T-helper 2 cell treated with Interferon-gamma antibody and Interleukin-4, amounts not matched to agents 100 ng/mL and 5 ng/mL, for 36 hours (primary cell): Measurements from ENCODE around the gene PAK4. TPM values are rescaled to one million over a fixed set of nuclear protein-coding genes. Genes with fewer than 3 reads are reported as not detected.
"Not testable (repeated sequence)": the region's sequence is repeated elsewhere in the genome, so short reads cannot be mapped to it uniquely, and the experiment has no call there.

ENCODE experiments used
- intact Hi-C: fragments of 100-400 bp; cut with micrococcal nuclease; formaldehyde crosslinking; loops from one replicate; pipeline ENCODE4 v1.15.1; 2023
- total RNA-seq: library from RNA; stranded (reverse); gene quantifications from 2 replicates; pipeline ENCODE4 v1.2.3, GENCODE V29; 2022

PAK4 gene
- total RNA-seq, 1 donor from 2014 or later = 16.3 TPM

DNA sequence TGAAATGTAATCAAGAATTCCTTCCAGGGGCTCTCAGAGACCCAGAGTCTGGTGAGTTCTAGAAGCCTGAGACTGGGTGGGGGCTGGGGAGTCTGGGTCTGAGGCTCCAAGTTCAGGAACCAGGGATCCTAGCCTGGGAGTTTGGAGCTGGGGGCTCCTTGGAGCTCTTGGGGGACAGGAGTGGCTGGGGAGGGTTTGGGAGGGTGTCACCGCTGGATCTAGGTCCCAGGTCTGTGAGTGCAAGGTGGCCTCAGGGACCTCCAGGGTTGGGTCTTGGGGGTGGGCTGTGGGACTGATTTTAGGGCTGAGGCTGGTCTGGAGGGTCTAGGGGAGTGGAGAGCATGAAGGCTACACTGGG lies 77.4 kb downstream of the PAK4 start:
- intact Hi-C loops = no loop called here

DNA sequence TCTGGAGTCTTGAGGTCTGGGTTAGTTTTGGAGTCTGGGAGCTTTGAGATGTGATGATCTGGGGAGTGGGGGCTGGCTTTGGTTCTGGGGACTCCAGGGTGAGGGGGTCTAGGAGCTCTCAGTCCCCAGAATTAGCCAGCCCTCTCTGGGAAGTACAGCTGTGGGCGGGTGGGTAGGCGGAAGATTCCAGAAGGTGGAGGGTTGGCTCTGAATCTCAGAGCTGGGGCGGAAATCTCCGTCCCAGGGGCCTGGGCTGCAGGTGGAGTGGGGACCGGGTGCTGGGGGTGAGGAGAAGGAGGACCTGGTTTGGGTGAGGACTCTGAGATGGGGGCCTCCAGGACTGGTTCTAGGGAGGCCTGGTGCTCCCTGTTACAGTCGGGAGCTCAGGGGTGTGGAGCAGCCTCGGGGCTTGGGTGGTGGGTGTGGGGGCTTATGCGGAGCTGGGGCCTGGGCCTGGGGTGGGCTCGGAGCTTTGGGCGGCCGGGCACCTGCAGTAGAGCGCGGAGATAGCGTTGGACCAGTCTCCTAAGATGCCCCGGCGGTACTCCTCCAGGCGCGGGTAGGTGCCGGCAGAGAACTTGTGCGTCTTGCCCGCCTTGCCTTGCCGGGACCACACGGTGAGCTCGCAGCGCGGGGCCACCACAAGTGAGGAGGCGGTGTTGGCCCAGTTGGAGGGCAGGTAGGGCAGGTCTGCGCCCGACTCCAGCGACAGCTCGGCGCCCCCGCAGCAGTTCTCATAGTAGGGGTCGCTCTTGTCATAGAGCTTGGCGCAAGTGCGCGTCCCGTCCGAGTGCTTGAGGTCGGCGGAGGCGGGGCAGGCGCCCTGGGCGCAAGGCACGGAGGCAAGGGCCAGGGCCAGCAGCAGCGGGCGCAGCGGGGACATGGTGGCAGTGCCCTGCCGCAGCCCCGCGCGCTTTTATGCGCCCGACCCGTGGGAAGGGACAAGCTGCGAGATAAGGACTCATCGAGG lies 78.1 kb downstream of the PAK4 start, which contains the start of gene SYCN:
TSS of gene SYCN (minus strand) at position 892 of the 970 bp plus-strand sequence. CDS start at position 883, 9 bp downstream.
- intact Hi-C loops = no loop called here

DNA sequence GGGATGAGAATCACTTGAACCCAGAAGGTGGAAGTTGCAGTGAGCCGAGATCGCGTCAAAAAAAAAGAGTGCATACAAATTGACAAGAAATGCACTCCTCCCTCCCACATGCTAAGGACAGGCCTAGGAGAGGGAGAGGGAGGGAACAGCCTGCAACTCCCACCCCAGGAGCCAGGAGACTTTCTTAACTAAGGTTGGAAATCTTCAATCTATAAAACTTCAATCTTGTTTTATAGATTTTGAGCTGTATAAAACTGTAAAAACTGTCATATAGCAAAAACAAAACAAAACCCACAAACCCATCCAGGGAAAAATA lies 79.8 kb downstream of the PAK4 start:
- intact Hi-C loops = no loop called here

DNA sequence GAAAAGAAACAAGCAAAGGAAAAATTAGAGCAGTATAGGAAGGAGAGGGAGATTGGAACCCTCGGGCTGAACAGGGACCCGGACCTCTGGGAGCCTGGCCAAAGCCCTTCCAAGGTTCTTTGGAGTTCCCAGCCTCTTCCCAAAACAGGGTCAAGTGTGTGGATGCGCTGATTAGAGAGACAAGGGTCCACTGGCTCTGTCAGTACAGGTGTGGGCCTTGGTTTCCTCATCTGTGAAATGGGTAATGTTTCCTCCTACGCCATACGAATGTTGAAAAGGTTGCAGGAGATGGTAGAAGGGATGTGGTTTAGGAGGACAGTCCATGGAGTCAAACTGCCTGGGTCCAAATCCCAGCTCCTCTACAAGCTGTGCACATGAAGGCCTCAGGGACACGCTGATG lies 80.5 kb downstream of the PAK4 start:
- intact Hi-C loops = no loop called here

DNA sequence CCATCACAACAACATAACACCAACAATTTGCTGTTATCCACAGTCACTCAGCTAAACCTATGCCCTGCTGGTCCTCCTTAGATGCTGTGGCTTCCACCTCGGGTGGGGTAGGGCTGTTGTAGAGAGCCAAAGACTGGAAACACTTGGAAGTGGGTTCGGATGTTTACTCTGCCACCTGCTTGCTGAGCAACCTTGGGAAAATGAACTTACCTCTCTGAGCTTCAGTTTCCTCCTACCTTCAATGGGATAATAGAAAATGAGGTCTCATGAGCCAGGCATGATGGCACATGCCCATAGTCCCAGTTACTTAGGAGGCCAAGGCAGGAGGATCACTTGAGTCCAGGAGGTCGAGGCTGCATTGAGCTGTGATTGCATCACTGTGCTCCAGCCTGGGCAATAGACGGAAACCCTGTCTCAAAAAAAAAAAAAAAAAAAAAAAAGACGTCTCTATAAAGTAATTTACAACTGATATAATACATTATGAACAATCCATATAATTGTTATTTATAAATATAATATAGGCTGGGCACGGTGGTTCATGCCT lies 81.8 kb downstream of the PAK4 start:
- intact Hi-C loops = no loop called here

DNA sequence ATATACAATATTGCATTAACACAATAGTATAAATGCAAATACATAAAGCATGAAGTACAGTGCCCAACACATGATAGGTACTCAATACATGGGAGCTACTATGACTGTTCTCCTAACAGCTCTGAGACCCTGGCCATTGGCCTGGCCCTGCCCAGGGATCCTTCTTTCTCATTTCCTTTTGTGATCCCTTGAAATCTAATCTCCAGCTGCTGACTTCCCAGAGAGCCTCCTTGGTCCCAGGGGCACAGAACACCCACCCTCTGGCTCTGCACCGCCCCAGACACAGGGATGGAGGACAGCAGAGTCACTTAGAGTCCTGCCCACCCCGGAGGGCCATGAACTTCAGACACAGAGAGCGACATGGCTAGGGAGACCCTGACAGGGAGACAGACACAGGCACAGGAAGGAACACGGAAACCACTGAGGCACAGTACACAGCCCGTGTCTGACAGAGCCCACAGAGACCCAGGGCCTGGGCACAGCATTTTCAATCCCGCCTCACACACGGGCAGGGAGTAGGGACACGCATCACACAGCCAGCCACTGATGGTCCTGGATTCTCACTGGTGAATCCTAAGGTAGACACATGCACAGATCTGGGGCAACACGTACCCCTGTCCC lies 82.7 kb downstream of the PAK4 start:
- intact Hi-C loops = no loop called here

DNA sequence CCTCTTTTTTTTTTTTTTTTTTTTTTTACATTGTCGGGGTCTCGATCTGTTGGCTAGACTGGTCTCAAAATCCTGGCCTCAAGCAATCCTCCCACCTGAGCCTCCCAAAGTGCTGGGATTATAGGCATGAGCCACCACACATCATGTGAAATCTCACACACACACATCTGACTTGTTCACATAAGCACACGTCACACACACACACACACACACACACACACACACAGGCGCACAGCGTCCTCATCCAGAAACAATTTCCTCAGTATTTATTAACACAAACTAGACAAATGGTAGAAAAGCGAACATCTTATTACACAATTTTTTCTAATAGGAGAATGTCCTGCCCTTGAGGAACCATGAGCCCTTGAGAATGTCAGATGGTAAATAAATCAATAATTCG lies 83.6 kb downstream of the PAK4 start:
- intact Hi-C loops = no loop called here

DNA sequence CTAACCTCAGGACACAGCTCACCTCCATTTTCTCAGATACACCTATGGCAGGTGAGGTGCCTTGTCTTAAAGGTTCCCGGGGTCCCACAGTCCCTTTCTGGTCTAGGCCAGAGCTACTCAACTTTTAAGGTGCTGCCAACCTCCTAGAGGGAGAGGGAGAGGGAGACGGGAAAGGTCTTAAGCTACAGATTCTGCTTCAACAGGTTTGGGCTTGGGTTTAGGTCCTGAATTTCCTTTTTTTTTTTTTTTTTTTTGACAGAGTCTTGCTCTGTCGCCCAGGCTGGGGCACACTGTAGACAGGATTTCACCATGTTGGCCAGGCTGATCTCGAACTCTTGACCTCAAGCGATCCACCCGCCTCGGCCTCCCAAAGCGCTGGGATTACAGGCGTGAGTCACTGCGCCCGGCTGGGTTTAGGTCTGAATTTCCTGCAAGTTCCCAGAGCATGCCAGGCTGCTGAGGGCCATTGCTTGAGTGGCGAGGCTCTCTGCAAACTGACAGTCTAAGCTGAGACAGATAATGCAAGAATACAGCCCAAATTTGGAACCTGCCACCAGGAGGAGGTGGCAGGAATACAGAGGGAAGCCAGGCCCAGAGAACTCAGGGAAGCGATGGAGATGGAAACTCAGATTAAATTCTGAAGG lies 86.3 kb downstream of the PAK4 start:
- intact Hi-C loops = loop anchor here (1.0 kb wide), 2 partner anchors 116 to 200 kb away; partner anchors contain the start of gene PLEKHG2

DNA sequence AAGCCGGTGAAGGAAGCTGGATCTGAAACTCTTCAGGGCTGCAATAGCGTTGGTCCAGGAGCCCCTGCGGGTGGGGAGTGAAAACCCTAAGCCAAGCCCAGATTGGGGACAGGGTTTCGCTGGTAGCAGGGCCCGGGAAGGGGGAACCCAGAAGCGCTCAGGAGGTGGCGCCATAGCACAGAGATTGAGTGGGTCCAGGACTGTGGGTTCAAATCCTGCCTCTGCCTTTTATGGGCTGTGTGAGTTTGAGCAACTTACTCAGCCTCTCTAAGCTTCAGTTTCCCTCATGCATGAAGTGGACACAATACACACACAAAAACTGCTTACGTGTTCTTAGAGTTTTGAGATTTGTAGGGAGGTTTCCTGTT lies 86.8 kb downstream of the PAK4 start:
- intact Hi-C loops = loop anchor here (1.0 kb wide), 2 partner anchors 116 to 200 kb away; partner anchors contain the start of gene PLEKHG2

DNA sequence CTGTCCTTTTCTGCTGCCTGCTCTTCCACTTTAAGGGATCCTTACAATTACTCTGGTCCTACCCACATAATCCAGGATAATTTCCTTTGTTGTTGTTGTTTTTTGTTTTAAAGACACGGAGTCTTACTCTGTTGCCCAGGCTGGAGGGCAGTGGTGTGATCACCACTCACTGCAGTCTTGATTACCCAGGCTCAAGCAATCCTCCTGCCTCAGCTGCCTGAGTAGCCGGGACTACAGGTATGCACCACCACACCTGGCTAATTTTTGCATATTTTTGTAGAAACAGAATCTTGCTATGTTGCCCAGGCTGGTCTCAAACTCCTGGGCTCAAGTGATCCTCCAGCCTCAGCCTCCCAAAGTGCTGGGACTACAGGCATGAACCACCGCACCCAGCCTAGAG lies 89.7 kb downstream of the PAK4 start:
- intact Hi-C loops = not testable (repeated sequence)

DNA sequence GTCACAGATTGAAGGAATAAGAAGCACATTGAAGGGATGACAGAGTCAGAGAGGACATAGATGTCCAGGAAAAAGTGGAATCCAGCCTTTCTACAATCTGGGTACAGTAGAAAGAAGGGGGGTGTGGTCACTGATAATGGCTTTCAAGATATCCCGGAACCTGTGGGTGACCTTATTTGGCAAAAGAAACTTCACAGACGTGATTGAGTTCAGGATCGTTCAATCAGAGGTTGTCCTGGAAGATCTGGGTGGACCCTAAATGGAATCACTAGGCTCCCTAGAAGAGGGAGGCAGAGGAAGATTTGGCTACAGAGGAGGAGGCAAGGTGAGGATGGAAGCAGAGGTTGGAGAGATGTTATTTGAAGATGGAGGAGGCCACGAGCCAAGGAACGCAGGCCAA lies 91.5 kb downstream of the PAK4 start:
- intact Hi-C loops = no loop called here

DNA sequence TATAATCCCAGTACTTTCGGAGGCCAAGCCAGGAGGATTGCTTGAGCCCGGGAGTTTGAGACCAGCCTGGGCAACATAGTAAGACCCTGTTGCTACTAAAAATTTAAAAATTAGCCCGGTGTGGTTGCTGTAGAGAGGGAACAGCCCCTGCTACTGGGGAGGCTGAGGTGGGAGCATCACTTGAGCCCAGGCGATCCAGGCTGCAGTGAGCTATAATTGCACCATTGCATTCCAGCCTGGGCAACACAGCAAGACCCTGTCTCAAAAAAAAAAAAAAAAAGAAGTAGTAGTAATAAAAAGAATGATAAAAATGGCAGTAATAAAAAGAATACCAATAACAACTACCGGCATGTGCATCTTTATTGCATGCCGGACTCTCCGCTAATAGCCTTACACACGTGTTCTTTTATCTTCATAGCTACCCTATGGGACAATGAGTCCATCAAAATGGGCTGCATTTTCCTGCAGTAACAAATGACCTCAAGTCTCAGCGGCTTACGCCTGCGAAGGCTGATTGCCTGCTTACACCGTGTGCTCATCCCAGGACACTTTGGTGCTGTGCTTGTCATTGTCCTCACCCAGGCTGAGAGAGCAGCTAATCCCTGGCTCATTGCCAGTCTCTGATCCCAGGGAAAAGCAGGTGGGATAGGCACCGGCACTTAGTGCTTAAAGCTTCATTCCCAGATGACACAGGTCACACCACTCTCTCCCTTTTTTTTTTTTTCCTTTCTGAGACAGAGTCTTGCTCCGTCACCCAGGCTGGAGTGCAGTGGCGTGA lies 92.8 kb downstream of the PAK4 start:
- intact Hi-C loops = no loop called here

DNA sequence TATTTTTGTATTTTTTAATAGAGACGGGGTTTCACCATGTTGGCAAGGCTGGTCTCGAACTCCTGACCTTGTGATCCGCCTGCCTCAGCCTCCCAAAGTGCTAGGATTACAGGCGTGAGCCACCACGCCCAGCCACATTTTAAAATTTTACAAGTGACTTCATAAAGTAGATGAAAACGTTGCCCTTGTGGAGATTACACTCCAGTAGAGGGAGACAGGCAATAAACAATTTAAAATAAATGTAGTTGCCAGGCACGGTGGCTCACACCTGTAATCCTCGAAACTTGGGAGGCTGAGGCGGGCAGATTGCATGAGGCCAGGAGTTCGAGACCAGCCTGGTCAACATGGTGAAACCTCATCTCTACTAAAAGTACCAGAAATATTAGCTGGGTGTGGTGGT lies 93.5 kb downstream of the PAK4 start:
- intact Hi-C loops = not testable (repeated sequence)

DNA sequence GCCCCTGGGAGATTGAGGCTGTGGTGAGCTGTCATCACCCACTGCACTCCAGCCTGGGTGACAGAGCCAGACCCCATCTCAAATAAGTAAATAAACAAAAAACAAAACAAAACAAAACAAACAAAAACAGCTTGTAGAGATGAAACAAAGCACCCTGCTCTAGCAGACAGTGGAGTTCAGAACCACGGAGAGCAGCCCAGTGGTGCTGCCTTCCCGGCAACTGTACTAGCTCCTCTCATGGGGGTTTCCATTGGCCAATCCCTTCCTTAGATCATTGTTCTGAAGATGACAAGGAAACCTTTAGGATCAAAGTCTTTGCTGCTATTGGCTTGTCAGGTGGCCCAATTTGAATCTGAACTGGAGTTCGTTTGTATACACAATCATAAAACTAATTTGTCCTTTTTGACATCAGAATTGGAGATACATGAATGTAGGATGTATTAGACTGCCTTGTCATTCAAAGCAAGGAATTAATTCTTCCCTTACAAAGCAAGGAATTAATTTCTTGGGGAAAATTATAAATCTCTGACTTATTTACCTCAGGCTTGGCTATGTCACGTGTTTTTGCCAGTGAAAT lies 98.2 kb downstream of the PAK4 start:
- intact Hi-C loops = no loop called here

DNA sequence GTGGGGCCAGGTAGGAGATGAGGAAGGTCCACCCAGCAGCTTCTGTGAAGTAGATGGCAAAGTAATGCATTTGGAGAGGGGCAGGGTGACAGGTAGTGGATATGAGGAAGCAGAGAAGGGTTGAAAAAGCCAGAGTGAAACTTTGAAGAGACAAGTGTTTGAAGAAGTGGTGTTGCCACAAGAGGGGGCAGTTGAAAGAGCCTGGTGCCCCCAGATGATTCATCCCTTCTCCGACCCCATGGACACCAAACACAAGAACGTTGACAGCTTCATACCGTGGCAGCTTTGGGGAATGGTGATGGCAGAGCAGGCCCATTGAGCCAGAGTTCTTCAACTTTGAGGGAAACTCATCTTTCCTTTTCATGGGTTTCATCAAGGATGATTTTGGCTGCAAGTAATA lies 99.3 kb downstream of the PAK4 start:
- intact Hi-C loops = no loop called here

Other genes with a start within 250 kb of the PAK4 start
- gene RINL, start 247.5 kb upstream of the PAK4 start, total RNA-seq = 59.5 and 65.6 TPM in 2 replicates
- gene SIRT2, start 226.2 kb upstream of the PAK4 start, total RNA-seq = 42.2 and 42.5 TPM in 2 replicates
- 42.1 and 42.2 TPM in 2 replicates for gene NFKBIB, start 225.8 kb upstream of the PAK4 start, total RNA-seq
- 1.6 TPM in 2 replicates for gene CCER2, start 213.6 kb upstream of the PAK4 start, total RNA-seq
- gene SARS2, start 195.0 kb upstream of the PAK4 start, total RNA-seq = 43.2 and 55.3 TPM in 2 replicates
- 68.3 and 69.9 TPM in 2 replicates for gene MRPS12, start 194.8 kb upstream of the PAK4 start, total RNA-seq
- gene FBXO17, start 150.0 kb upstream of the PAK4 start, total RNA-seq = not detected in 2 replicates
- gene FBXO27, start 93.2 kb upstream of the PAK4 start, total RNA-seq = 0.27 and 0.61 TPM in 2 replicates
- not detected in 2 replicates for gene ACP7, start 41.4 kb upstream of the PAK4 start, total RNA-seq
- gene NCCRP1, start 71.2 kb downstream of the PAK4 start, total RNA-seq = not detected in 2 replicates
- not detected in 2 replicates for gene SYCN, start 78.5 kb downstream of the PAK4 start, total RNA-seq
- gene IFNL3, start 119.2 kb downstream of the PAK4 start, total RNA-seq = not detected in 2 replicates
- not detected in 2 replicates for gene IFNL4, start 123.1 kb downstream of the PAK4 start, total RNA-seq
- gene IFNL2, start 142.6 kb downstream of the PAK4 start, total RNA-seq = not detected in 2 replicates
- gene IFNL1, start 170.6 kb downstream of the PAK4 start, total RNA-seq = 0.25 TPM in 1 of 2 replicates, not detected in the other
- 4.3 and 4.8 TPM in 2 replicates for gene LRFN1, start 195.1 kb downstream of the PAK4 start, total RNA-seq
- 640 and 657 TPM in 2 replicates for gene GMFG, start 210.3 kb downstream of the PAK4 start, total RNA-seq
- 45.2 and 46.1 TPM in 2 replicates for gene SAMD4B, start 216.6 kb downstream of the PAK4 start, total RNA-seq